Thoracic aorta (tissue), 2 donors: ENCODE measurements around the gene LRRC8D. TPM values are rescaled to one million over a fixed set of nuclear protein-coding genes. Genes with fewer than 3 reads are reported as not detected.

ENCODE experiments used
- ATAC-seq: fragments of 150-250 bp; one replicate; pipeline ENCODE4 v1.8.0; 2017; ENCODE audit warnings: low read depth; ENCODE audit not compliant: insufficient number of reproducible peaks, low FRiP score
- DNase-seq: peaks from one replicate; pipeline ENCODE4 v3.0.0-alpha.2; 2020; ENCODE audit warnings: low spot score
- H3K27ac ChIP-seq, 2 donors: fragments of 200-600 bp; sonication (generic); 1 replicate in 1 of 2; 2 replicates in 1 of 2; pipeline ENCODE4 v1.5.1; 2016; ENCODE audit warnings: mild to moderate bottlenecking in 2 of 2, moderate library complexity in 2 of 2
- H3K27me3 ChIP-seq: fragments of 200-600 bp; sonication (generic); replicated peaks from 2 replicates; pipeline ENCODE4 v1.6.0; 2016; ENCODE audit warnings: mild to moderate bottlenecking; ENCODE audit not compliant: insufficient read depth
- H3K36me3 ChIP-seq: fragments of 200-600 bp; sonication (generic); one replicate; pipeline ENCODE4 v1.5.1; 2016
- H3K4me1 ChIP-seq, 2 donors: fragments of 200-600 bp; sonication (generic); 1 replicate in 1 of 2; 2 replicates in 1 of 2; pipeline versions ENCODE4 v1.5.1 to v1.6.0; 2016; ENCODE audit warnings: low read depth in 2 of 2, mild to moderate bottlenecking in 1 of 2; ENCODE audit not compliant: control insufficient read depth in 1 of 2
- H3K4me3 ChIP-seq: fragments of 200-600 bp; sonication (generic); 2 replicates; pipeline ENCODE4 v1.5.1; 2016; ENCODE audit warnings: mild to moderate bottlenecking
- H3K9me3 ChIP-seq: fragments of 200-600 bp; sonication (generic); 2 replicates; pipeline ENCODE4 v1.5.1; 2016
- CTCF ChIP-seq: fragments of 200-600 bp; sonication (generic); IDR thresholded peaks from one replicate; pipeline ENCODE4 v1.5.1; 2019; ENCODE audit warnings: antibody characterized with exemption
- total RNA-seq, 2 donors: library from RNA; depleted of rRNA; stranded (reverse); fragments of >200 nt; gene quantifications; one replicate each; pipeline versions ENCODE4 v1.1.0 to v1.2.3, GENCODE V29; 2016

LRRC8D gene
- total RNA-seq, 2 donors from 2014 or later = 8.8 to 10.7 TPM

- H3K4me3 ChIP-seq = no peak overlapping the region
- no peaks in the 10 kb centered on the region for H3K27me3 ChIP-seq
- DNase-seq = no peak
- no peaks in the 10 kb centered on the region for H3K4me1 ChIP-seq
- no peak overlapping the region for H3K27ac ChIP-seq
- no peaks in the 10 kb centered on the region for H3K36me3 ChIP-seq
- no peak for TF ChIP-seq CTCF
- H3K9me3 ChIP-seq = no peaks in the 10 kb centered on the region
- ATAC-seq = no peak
These were observed 44.9 kb downstream of the LRRC8D start for GRCh38 chr1:89865498-89866382.

GRCh38 chr1:89866568-89866967, 45.7 kb downstream of the LRRC8D start:
- no peaks in the 10 kb centered on the region for H3K4me1 ChIP-seq
- H3K4me3 ChIP-seq = no peak overlapping the region
- H3K36me3 ChIP-seq = no peaks in the 10 kb centered on the region
- ATAC-seq = no peak
- no peaks in the 10 kb centered on the region for H3K27me3 ChIP-seq
- no peak overlapping the region for H3K27ac ChIP-seq
- no peaks in the 10 kb centered on the region for H3K9me3 ChIP-seq
- DNase-seq = no peak
- TF ChIP-seq CTCF = no peak

GRCh38 chr1:89870998-89871397, 50.2 kb downstream of the LRRC8D start:
- no peak for TF ChIP-seq CTCF

GRCh38 chr1:89871768-89872473, 51.1 kb downstream of the LRRC8D start:
- Histone ChIP-seq H3K36me3 (no peaks in the 10 kb centered on the region), H3K4me3 (no peak overlapping the region), H3K27ac (no peak overlapping the region), H3K9me3 (no peaks in the 10 kb centered on the region), H3K4me1 (no peaks in the 10 kb centered on the region), H3K27me3 (no peaks in the 10 kb centered on the region)
- ATAC-seq = no peak
- DNase-seq = no peak
- no peak for TF ChIP-seq CTCF

More at GRCh38 chr1:89870998-89871397, 50.2 kb downstream of the LRRC8D start:
- H3K27me3 ChIP-seq = no peaks in the 10 kb centered on the region
- H3K9me3 ChIP-seq = no peaks in the 10 kb centered on the region
- DNase-seq (no peak), ATAC-seq (no peak)
- no peak overlapping the region for H3K27ac ChIP-seq
- H3K4me1 ChIP-seq = no peaks in the 10 kb centered on the region
- H3K4me3 ChIP-seq = no peak overlapping the region
- H3K36me3 ChIP-seq = no peaks in the 10 kb centered on the region

- TF ChIP-seq CTCF = no peak
- no peaks in the 10 kb centered on the region for H3K36me3 ChIP-seq
- H3K27ac ChIP-seq = no peak overlapping the region
- H3K27me3 ChIP-seq = no peaks in the 10 kb centered on the region
- H3K4me1 ChIP-seq = no peaks in the 10 kb centered on the region
- no peak for DNase-seq
- no peak for ATAC-seq
- H3K9me3 ChIP-seq = no peaks in the 10 kb centered on the region
- no peak overlapping the region for H3K4me3 ChIP-seq
These were observed 51.7 kb downstream of the LRRC8D start for GRCh38 chr1:89872567-89872966.
